ENCODE measurements around the gene HOXA2.

Gene HOXA2

GRCh38 chr7:27133409-27134231 is 31.1 kb upstream of the HOXA2 start (continued):
- TF ChIP-seq ZSCAN30 (tag by site-specific recombination; IDR thresholded peaks at IDR 0.05), result 0 out of 2 replicates have a peak, but pooled peaks have one; percentile 6
- TF ChIP-seq ZBTB6 (tag by site-specific recombination; IDR thresholded peaks at IDR 0.05), result no peak
- no peak for TF ChIP-seq ZNF621 (tag by site-specific recombination; IDR thresholded peaks at IDR 0.05)
- no peak for TF ChIP-seq ZNF514 (tag by site-specific recombination; IDR thresholded peaks at IDR 0.05)
- TF ChIP-seq OSR2 (tag by site-specific recombination; IDR thresholded peaks at IDR 0.05), result no peak
- TF ChIP-seq ZNF596 (tag by site-specific recombination; IDR thresholded peaks at IDR 0.05), result peak; percentile 43; the same call in 1 of the 2 replicates
- TF ChIP-seq ZNF148 (tag by site-specific recombination; IDR thresholded peaks at IDR 0.05; ENCODE audit: borderline replicate concordance), result no peak
- no peak for TF ChIP-seq AEBP2 (tag by site-specific recombination; IDR thresholded peaks at IDR 0.05; ENCODE audit: borderline replicate concordance)
- TF ChIP-seq ZNF214 (tag by site-specific recombination; IDR thresholded peaks at IDR 0.05; ENCODE audit: borderline replicate concordance), result no peak
- no peak for TF ChIP-seq SCRT1 (tag by site-specific recombination; IDR thresholded peaks at IDR 0.05; ENCODE audit: borderline replicate concordance)
- no peak for TF ChIP-seq ZSCAN23 (tag by site-specific recombination; IDR thresholded peaks at IDR 0.05)
- no peak for TF ChIP-seq ZNF660 (tag by site-specific recombination; IDR thresholded peaks at IDR 0.05)
- TF ChIP-seq TRIM28 (IDR thresholded peaks at IDR 0.05; ENCODE audit: borderline replicate concordance, low read length), result no peak
- TF ChIP-seq ZNF777 (tag by site-specific recombination; IDR thresholded peaks at IDR 0.05; ENCODE audit: borderline replicate concordance), result no peak
- TF ChIP-seq PRDM1 (tag by site-specific recombination; IDR thresholded peaks at IDR 0.05), result peak; percentile 63; the same call in 1 of the 2 replicates

GRCh38 chr7:27132978-27133377 is 30.5 kb upstream of the HOXA2 start:
- H3K9me3 ChIP-seq (ENCODE audit: control insufficient read depth, insufficient read depth, low read depth, low read length), result no peaks in the 10 kb centered on the region
- H3K4me1 ChIP-seq (ENCODE audit: control insufficient read depth, insufficient read depth, low read length), result peaks cover 71% of the 10 kb centered on the region
- H3K27ac ChIP-seq (ENCODE audit: extremely low read depth, low read depth, low read length), result peak overlapping the region; percentile 56; the same call in 1 of the 2 replicates
- no peak overlapping the region for H3K4me3 ChIP-seq (ENCODE audit: low read depth, low read length)
- H3K36me3 ChIP-seq (ENCODE audit: control insufficient read depth in 2 of 2, insufficient read depth in 1 of 2, low read length in 2 of 2), result peaks cover 5 to 12% of the 10 kb centered on the region in 2 experiments; a peak in 1 of 3 replicates
- ChIA-PET POLR2A (interaction anchor here (1.3 kb wide), 1 partner anchor 32 kb away, joined by 4 read pairs; no protein-coding TSS in a partner anchor), CTCF (interaction anchor here (0.6 to 2.4 kb wide), 7 partner anchors 10 to 763 kb away, joined by 3 to 12 read pairs (median 5); partner anchors contain the start of gene HOXA5)
- no peak for TF ChIP-seq ZNF302 (tag by site-specific recombination; IDR thresholded peaks at IDR 0.05; ENCODE audit: low read depth)
- no peak for TF ChIP-seq ZNF704 (tag by site-specific recombination; IDR thresholded peaks at IDR 0.05)
- TF ChIP-seq BCL6B (tag by site-specific recombination; IDR thresholded peaks at IDR 0.05), result no peak
- no peak for TF ChIP-seq REPIN1 (tag by site-specific recombination; IDR thresholded peaks at IDR 0.05; ENCODE audit: low read depth)
- no peak for TF ChIP-seq ZNF366 (tag by site-specific recombination; conservative IDR thresholded peaks at IDR 0.05)
- no peak for TF ChIP-seq ZNF623 (tag by site-specific recombination; IDR thresholded peaks at IDR 0.05)
- TF ChIP-seq FEZF1 (tag by site-specific recombination; IDR thresholded peaks at IDR 0.05), result peak; percentile 92
- no peak for TF ChIP-seq ZNF335 (tag by site-specific recombination; conservative IDR thresholded peaks at IDR 0.05)
- peak; percentile 9; the same call in 1 of the 2 replicates for TF ChIP-seq WT1 (tag by site-specific recombination; IDR thresholded peaks at IDR 0.05)
- no peak for TF ChIP-seq PBX3 (CRISPR knock-in tag; IDR thresholded peaks at IDR 0.05)
- TF ChIP-seq ZSCAN30 (tag by site-specific recombination; IDR thresholded peaks at IDR 0.05), result no peak; the same call in 1 of the 2 replicates

All from HEK293 (cell line).